ENCODE data around the gene RTL9. TPM values are rescaled to one million over a fixed set of nuclear protein-coding genes. Genes with fewer than 3 reads are reported as not detected.

The RTL9 gene
- total RNA-seq, 1 experiment from 2014 or later: 0.13 TPM

DNA sequence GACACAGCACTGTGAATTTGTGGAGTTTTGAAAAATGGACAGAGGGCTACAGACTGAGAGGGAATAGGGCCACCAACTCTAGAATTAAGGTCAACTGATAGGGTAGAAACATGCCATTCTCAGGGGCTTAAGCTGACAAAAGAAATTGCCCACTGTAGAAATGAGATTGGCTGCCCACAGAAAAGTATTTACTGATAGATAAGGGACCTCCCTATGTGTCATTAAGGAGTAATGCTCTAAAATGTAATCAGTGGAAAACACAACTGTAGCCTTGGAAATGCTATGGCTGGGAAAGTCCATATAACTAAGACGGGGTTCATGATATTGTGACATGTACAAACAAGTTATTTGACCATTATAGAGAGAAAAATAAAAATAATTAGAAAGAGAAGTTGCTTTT, 4.6 kb downstream of the RTL9 start:
- BruUV-seq (replicated peaks): no TSS peak
- no peak for DNase-seq (ENCODE audit: low spot score)
- H3K27ac ChIP-seq (ENCODE audit: low read depth, low read length, poor library complexity, severe bottlenecking): no peak overlapping the region
- intact Hi-C loops (cut with micrococcal nuclease; ENCODE audit: unreplicated experiment): no loop called here
- ChIA-PET CTCF (no interaction called here), POLR2A (ENCODE audit: low non-redundant PET) (no interaction called here)
- H3K36me3 ChIP-seq (ENCODE audit: insufficient read depth, low read length, poor library complexity, severe bottlenecking): no peaks in the 10 kb centered on the region
- peaks cover 17% of the 10 kb centered on the region for H3K27me3 ChIP-seq (replicated peaks; ENCODE audit: insufficient read depth, low read depth, low read length, poor library complexity)
- H3K9me3 ChIP-seq (ENCODE audit: low read depth, low read length, poor library complexity, severe bottlenecking): no peaks in the 10 kb centered on the region
- H3K4me3 ChIP-seq (ENCODE audit: low read depth, low read length, poor library complexity, severe bottlenecking): no peak overlapping the region
- TF ChIP-seq EZH2 (IDR thresholded peaks at IDR 0.05; ENCODE audit: borderline replicate concordance, low read depth, low read length, poor library complexity, severe bottlenecking): no peak
- TF ChIP-seq, protein P1, sequence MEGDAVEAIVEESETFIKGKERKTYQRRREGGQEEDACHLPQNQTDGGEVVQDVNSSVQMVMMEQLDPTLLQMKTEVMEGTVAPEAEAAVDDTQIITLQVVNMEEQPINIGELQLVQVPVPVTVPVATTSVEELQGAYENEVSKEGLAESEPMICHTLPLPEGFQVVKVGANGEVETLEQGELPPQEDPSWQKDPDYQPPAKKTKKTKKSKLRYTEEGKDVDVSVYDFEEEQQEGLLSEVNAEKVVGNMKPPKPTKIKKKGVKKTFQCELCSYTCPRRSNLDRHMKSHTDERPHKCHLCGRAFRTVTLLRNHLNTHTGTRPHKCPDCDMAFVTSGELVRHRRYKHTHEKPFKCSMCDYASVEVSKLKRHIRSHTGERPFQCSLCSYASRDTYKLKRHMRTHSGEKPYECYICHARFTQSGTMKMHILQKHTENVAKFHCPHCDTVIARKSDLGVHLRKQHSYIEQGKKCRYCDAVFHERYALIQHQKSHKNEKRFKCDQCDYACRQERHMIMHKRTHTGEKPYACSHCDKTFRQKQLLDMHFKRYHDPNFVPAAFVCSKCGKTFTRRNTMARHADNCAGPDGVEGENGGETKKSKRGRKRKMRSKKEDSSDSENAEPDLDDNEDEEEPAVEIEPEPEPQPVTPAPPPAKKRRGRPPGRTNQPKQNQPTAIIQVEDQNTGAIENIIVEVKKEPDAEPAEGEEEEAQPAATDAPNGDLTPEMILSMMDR (conservative IDR thresholded peaks at IDR 0.05; ENCODE audit: low read depth, low read length): no peak
- H3K4me1 ChIP-seq (ENCODE audit: insufficient read depth, low read length, poor library complexity, severe bottlenecking): no peaks in the 10 kb centered on the region

DNA sequence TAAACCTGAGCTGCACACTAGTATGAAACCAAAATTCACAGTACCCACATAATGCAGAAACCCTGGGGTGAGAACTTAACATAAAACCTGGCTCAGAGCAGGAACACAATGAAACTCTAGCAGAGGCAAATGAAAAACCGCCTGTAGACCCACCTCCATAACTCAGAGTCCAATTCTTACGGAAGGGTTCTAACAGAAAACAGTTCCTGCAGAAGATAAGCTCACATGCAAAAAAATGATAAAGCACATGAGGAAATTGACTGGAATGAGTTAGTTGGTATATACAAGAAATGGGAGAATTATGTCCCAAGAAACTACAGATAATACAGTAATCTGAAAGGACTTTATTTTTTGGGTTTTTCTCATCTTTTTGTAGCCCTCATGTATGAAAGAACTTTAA, 14.7 kb downstream of the RTL9 start:
- POLR2A ChIA-PET (ENCODE audit: low non-redundant PET): no interaction called here
- H3K4me3 ChIP-seq (ENCODE audit: low read depth, low read length, poor library complexity, severe bottlenecking): no peak overlapping the region
- DNase-seq (ENCODE audit: low spot score): no peak
- TF ChIP-seq, protein P1 (conservative IDR thresholded peaks at IDR 0.05; ENCODE audit: low read depth, low read length): no peak
- TF ChIP-seq EZH2 (IDR thresholded peaks at IDR 0.05; ENCODE audit: borderline replicate concordance, low read depth, low read length, poor library complexity, severe bottlenecking): no peak
- H3K27me3 ChIP-seq (replicated peaks; ENCODE audit: insufficient read depth, low read depth, low read length, poor library complexity): peaks cover 11% of the 10 kb centered on the region
- H3K4me1 ChIP-seq (ENCODE audit: insufficient read depth, low read length, poor library complexity, severe bottlenecking): no peaks in the 10 kb centered on the region
- CTCF ChIA-PET: no interaction called here
- no peak overlapping the region for H3K27ac ChIP-seq (ENCODE audit: low read depth, low read length, poor library complexity, severe bottlenecking)
- BruUV-seq (replicated peaks): no TSS peak
- no peaks in the 10 kb centered on the region for H3K36me3 ChIP-seq (ENCODE audit: insufficient read depth, low read length, poor library complexity, severe bottlenecking)
- H3K9me3 ChIP-seq (ENCODE audit: low read depth, low read length, poor library complexity, severe bottlenecking): no peaks in the 10 kb centered on the region
- intact Hi-C loops (cut with micrococcal nuclease; ENCODE audit: unreplicated experiment): no loop called here

DNA sequence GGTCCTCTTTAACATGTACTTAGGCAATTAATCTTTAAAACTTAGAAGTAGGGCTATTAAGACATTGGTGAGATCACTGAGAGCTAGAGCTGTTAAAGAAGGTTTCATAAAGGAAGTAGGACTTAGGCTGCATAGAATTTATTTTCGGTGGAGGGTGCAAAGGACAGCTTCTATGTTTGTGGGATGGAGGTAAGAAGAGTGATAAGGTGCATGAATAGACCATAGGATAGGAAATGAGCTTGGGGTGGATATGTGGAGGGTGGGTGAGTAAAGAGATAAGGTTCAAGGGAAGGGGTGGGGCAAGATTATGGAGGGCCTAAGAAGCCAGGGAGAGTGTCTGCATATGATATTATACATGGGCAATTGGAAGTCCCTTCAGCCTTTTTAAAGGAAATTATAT, 15.9 kb downstream of the RTL9 start:
- intact Hi-C loops (cut with micrococcal nuclease; ENCODE audit: unreplicated experiment): no loop called here
- peaks cover 11% of the 10 kb centered on the region for H3K27me3 ChIP-seq (replicated peaks; ENCODE audit: insufficient read depth, low read depth, low read length, poor library complexity)
- ChIA-PET POLR2A (ENCODE audit: low non-redundant PET) (no interaction called here), CTCF (no interaction called here)
- no peak for TF ChIP-seq EZH2 (IDR thresholded peaks at IDR 0.05; ENCODE audit: borderline replicate concordance, low read depth, low read length, poor library complexity, severe bottlenecking)
- TF ChIP-seq, protein P1 (conservative IDR thresholded peaks at IDR 0.05; ENCODE audit: low read depth, low read length): no peak
- DNase-seq (ENCODE audit: low spot score): no peak
- no peaks in the 10 kb centered on the region for H3K9me3 ChIP-seq (ENCODE audit: low read depth, low read length, poor library complexity, severe bottlenecking)
- BruUV-seq (replicated peaks): no TSS peak
- no peaks in the 10 kb centered on the region for H3K36me3 ChIP-seq (ENCODE audit: insufficient read depth, low read length, poor library complexity, severe bottlenecking)
- no peak overlapping the region for H3K4me3 ChIP-seq (ENCODE audit: low read depth, low read length, poor library complexity, severe bottlenecking)
- H3K27ac ChIP-seq (ENCODE audit: low read depth, low read length, poor library complexity, severe bottlenecking): no peak overlapping the region
- no peaks in the 10 kb centered on the region for H3K4me1 ChIP-seq (ENCODE audit: insufficient read depth, low read length, poor library complexity, severe bottlenecking)

Measured in A673 (cell line).